Neuronal stem cell (in vitro differentiated cells): ENCODE measurements around the gene MAS1.
"Not testable (repeated sequence)": the region's sequence is repeated elsewhere in the genome, so short reads cannot be mapped to it uniquely, and the experiment has no call there.

ENCODE experiments used
- DNase-seq: peaks from one replicate; pipeline ENCODE4 v3.0.0-alpha.2; 2013; ENCODE audit warnings: low spot score
- H2AFZ ChIP-seq: one replicate; pipeline ENCODE4 v1.6.1; 2013; ENCODE audit warnings: mild to moderate bottlenecking, low read length, inconsistent platforms
- H2AK5ac ChIP-seq: 2 replicates; pipeline ENCODE4 v1.6.1; 2013; ENCODE audit warnings: low read depth, mild to moderate bottlenecking, inconsistent platforms, low read length, moderate library complexity, mixed read lengths
- H2BK120ac ChIP-seq: 2 replicates; pipeline ENCODE4 v1.6.1; 2013; ENCODE audit warnings: low read depth, mild to moderate bottlenecking, inconsistent platforms, low read length, moderate library complexity, mixed read lengths
- H2BK12ac ChIP-seq: one replicate; pipeline ENCODE4 v1.6.1; 2013; ENCODE audit warnings: low read length, inconsistent platforms
- H2BK15ac ChIP-seq: 2 replicates; pipeline ENCODE4 v1.6.1; 2013; ENCODE audit warnings: mild to moderate bottlenecking, low read length, inconsistent platforms, mixed read lengths
- H2BK5ac ChIP-seq: one replicate; pipeline ENCODE4 v1.6.1; 2013; ENCODE audit warnings: inconsistent platforms, mild to moderate bottlenecking, low read length, moderate library complexity
- H3K14ac ChIP-seq: one replicate; pipeline ENCODE4 v1.6.1; 2013; ENCODE audit warnings: low read length, inconsistent platforms
- H3K18ac ChIP-seq: 2 replicates; pipeline ENCODE4 v1.6.1; 2013; ENCODE audit warnings: low read length, inconsistent platforms
- H3K23ac ChIP-seq: 2 replicates; pipeline ENCODE4 v1.6.1; 2013; ENCODE audit warnings: low read depth, mild to moderate bottlenecking, mixed read lengths, low read length, inconsistent platforms; ENCODE audit not compliant: poor library complexity
- H3K27ac ChIP-seq: replicated peaks from 3 replicates; pipeline ENCODE4 v1.5.1; 2013; ENCODE audit warnings: low read length, inconsistent platforms
- H3K27me3 ChIP-seq, 3 experiments: 2 replicates each; pipeline ENCODE4 v1.6.1; 2013; ENCODE audit warnings: low read length in 3 of 3, mild to moderate bottlenecking in 2 of 3, inconsistent platforms in 1 of 3, low read depth in 1 of 3, mixed read lengths in 1 of 3, moderate library complexity in 1 of 3; ENCODE audit not compliant: control insufficient read depth in 3 of 3, insufficient read depth in 3 of 3
- H3K36me3 ChIP-seq, 2 donors: replicated peaks in 1 of 2; 2 replicates each; pipeline ENCODE4 v1.6.1; 2013; ENCODE audit warnings: low read length in 2 of 2; ENCODE audit not compliant: control insufficient read depth in 2 of 2, insufficient read depth in 2 of 2
- H3K4ac ChIP-seq: 2 replicates; pipeline ENCODE4 v1.6.1; 2013; ENCODE audit warnings: inconsistent platforms, mild to moderate bottlenecking, low read length, moderate library complexity
- H3K4me1 ChIP-seq, 2 donors: 1 replicate in 1 of 2; 2 replicates in 1 of 2; pipeline ENCODE4 v1.6.1; 2013; ENCODE audit warnings: low read length in 2 of 2, low read depth in 1 of 2; ENCODE audit not compliant: control insufficient read depth in 2 of 2, insufficient read depth in 1 of 2
- H3K4me2 ChIP-seq: one replicate; pipeline ENCODE4 v1.6.1; 2013; ENCODE audit warnings: mild to moderate bottlenecking, low read length, inconsistent platforms; ENCODE audit not compliant: insufficient read depth, poor library complexity, severe bottlenecking
- H3K4me3 ChIP-seq, 2 donors: 2 replicates each; pipeline ENCODE4 v1.5.1; 2013; ENCODE audit warnings: low read length in 2 of 2, mild to moderate bottlenecking in 2 of 2, inconsistent platforms in 1 of 2, moderate library complexity in 1 of 2
- H3K79me1 ChIP-seq: one replicate; pipeline ENCODE4 v1.6.1; 2013; ENCODE audit warnings: low read depth, mild to moderate bottlenecking, inconsistent platforms, low read length, moderate library complexity
- H3K9ac ChIP-seq: one replicate; pipeline ENCODE4 v1.6.1; 2013; ENCODE audit warnings: mild to moderate bottlenecking, low read depth, low read length, inconsistent platforms; ENCODE audit not compliant: poor library complexity
- H3K9me3 ChIP-seq, 2 donors: replicated peaks in 1 of 2; 2 replicates each; pipeline versions ENCODE3 to v1.6.1; 2013; ENCODE audit warnings: low read length in 2 of 2, mild to moderate bottlenecking in 2 of 2, inconsistent platforms in 1 of 2, low read depth in 1 of 2, mixed read lengths in 1 of 2, moderate library complexity in 1 of 2; ENCODE audit not compliant: control insufficient read depth in 2 of 2, insufficient read depth in 1 of 2
- H4K8ac ChIP-seq: one replicate; pipeline ENCODE4 v1.6.1; 2013; ENCODE audit warnings: low read depth, mild to moderate bottlenecking, inconsistent platforms, low read length, moderate library complexity
- H4K91ac ChIP-seq: one replicate; pipeline ENCODE4 v1.6.1; 2013; ENCODE audit warnings: low read length, low read depth, mild to moderate bottlenecking, inconsistent platforms; ENCODE audit not compliant: poor library complexity
- WGBS, 2 donors: extraction: QIAGEN DNeasy Blood & Tissue Kit; methylation state at CpG; one replicate each; pipeline ENCODE4 v1.1.7; 2013; ENCODE audit warnings: missing lambda C conversion rate in 2 of 2, mixed read lengths in 1 of 2; ENCODE audit not compliant: insufficient read length in 2 of 2, insufficient replicate concordance in 1 of 2; ENCODE audit errors: extremely low coverage in 2 of 2; 5-methylcytosine and 5-hydroxymethylcytosine counted together

MAS1 gene

DNA sequence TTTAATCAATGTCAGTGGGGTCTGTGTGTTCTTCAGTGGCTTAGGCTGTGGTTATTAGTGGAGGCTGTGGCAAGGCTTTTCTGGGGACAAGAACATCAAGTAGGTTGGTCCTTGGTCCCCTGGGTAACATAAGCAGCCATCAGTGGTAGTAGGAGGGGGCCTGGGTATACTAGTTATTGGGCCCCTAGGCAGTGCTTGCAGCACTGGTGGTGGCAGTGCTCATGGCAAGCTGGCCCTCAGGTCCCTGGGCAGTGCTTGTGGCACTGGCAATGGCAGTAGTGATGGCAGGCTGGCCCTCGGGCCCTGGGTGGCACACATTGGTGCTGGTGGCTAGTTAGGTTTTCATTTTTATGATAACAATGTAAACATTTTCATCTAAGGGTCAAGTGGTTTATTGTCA is 32.5 kb upstream of the MAS1 start:
- no CpG with 5 or more reads among the region's 1 CpG for WGBS, 2 donors

DNA sequence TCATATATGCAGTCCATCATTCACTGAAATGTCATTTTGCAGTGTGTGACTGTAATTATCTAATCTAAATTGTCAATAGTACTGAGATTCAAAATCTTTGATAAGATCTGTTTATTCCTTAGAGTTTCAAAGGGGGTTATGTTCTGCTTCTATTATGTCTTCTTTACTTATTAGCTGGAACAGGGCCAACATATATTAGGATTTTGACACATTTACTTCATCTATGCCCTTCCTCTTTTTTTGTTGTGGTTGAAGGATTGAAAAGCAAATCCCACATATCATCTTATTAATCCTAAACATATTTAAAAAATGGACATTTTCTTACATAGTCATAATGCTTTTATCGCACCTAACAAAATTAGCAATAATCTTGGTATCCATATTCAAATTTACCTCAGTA is 30.3 kb upstream of the MAS1 start:
- H4K8ac ChIP-seq, result no peak overlapping the region
- no peak overlapping the region for H4K91ac ChIP-seq
- H3K23ac ChIP-seq, result no peak overlapping the region
- peaks cover 0 to under 1% (median 0%) of the 10 kb centered on the region in 3 experiments for H3K27me3 ChIP-seq
- H2AK5ac ChIP-seq, result no peak overlapping the region
- no peak overlapping the region for H3K27ac ChIP-seq
- no peaks in the 10 kb centered on the region for H3K4me1 ChIP-seq
- no peak overlapping the region for H2BK12ac ChIP-seq
- no peak overlapping the region for H3K4ac ChIP-seq
- peaks cover 0 to 2% of the 10 kb centered on the region in 2 donors for H3K9me3 ChIP-seq
- no peaks in the 10 kb centered on the region for H3K79me1 ChIP-seq
- no peak overlapping the region for H3K18ac ChIP-seq
- no peak overlapping the region for H3K4me3 ChIP-seq
- no peak overlapping the region for H3K4me2 ChIP-seq
- no CpG with 5 or more reads among the region's 1 CpG for WGBS, 2 donors
- no peak overlapping the region for H2BK5ac ChIP-seq
- no peak overlapping the region for H2BK15ac ChIP-seq
- H3K14ac ChIP-seq, result no peak overlapping the region
- no peak for DNase-seq
- no peak overlapping the region for H3K9ac ChIP-seq
- H3K36me3 ChIP-seq, result no peaks in the 10 kb centered on the region
- no peak overlapping the region for H2AFZ ChIP-seq
- H2BK120ac ChIP-seq, result no peak overlapping the region

More for the DNA sequence above, 32.5 kb upstream of the MAS1 start:
- Histone ChIP-seq H3K4me2 (no peak overlapping the region), H2BK12ac (no peak overlapping the region), H3K79me1 (peaks cover 2% of the 10 kb centered on the region), H3K4me3 (no peak overlapping the region), H3K27me3 (no peaks in the 10 kb centered on the region), H3K23ac (no peak overlapping the region), H2AK5ac (no peak overlapping the region), H3K18ac (no peak overlapping the region), H4K8ac (no peak overlapping the region), H2BK120ac (no peak overlapping the region), H3K4ac (no peak overlapping the region), H3K36me3 (no peaks in the 10 kb centered on the region), H3K9me3 (peaks cover 0 to 2% of the 10 kb centered on the region in 2 donors), H3K4me1 (no peaks in the 10 kb centered on the region), H2BK15ac (no peak overlapping the region), H2AFZ (no peak overlapping the region), H2BK5ac (no peak overlapping the region), H3K27ac (no peak overlapping the region), H4K91ac (no peak overlapping the region), H3K14ac (no peak overlapping the region), H3K9ac (no peak overlapping the region)
- DNase-seq, result no peak

DNA sequence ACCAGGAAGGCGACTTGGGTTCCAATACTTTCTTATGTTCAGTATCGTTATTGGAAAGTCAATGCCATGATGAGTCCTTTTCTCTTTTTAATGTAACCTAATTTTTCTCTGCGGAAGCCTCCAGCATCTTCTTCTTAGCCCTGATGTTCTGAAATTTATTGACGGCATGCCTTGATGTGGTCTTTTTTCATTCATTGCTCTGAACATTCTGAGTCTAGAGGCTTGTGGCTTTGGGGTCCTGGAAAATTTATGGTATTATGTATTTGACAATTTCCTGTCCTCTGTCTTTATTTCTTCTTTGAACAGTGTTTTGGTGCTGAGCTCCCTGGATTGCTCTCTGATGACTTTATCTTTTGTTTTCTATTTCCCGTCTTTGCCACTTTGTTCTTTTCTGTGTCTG is 28.7 kb upstream of the MAS1 start:
- Histone ChIP-seq H2AFZ (no peak overlapping the region), H3K18ac (no peak overlapping the region), H4K91ac (no peak overlapping the region), H3K4me1 (no peaks in the 10 kb centered on the region), H3K79me1 (no peaks in the 10 kb centered on the region), H2AK5ac (no peak overlapping the region), H3K27me3 (peaks cover 0 to 2% (median 0%) of the 10 kb centered on the region in 3 experiments), H3K27ac (no peak overlapping the region), H3K9me3 (peaks cover 0 to 2% of the 10 kb centered on the region in 2 donors), H3K4ac (no peak overlapping the region), H3K23ac (no peak overlapping the region), H3K4me3 (no peak overlapping the region), H2BK120ac (no peak overlapping the region), H4K8ac (no peak overlapping the region), H2BK12ac (no peak overlapping the region), H3K14ac (no peak overlapping the region), H2BK15ac (no peak overlapping the region), H3K9ac (no peak overlapping the region), H2BK5ac (no peak overlapping the region), H3K36me3 (no peaks in the 10 kb centered on the region), H3K4me2 (no peak overlapping the region)
- WGBS, 2 donors, result no CpG with 5 or more reads among the region's 5 CpGs
- no peak for DNase-seq

DNA sequence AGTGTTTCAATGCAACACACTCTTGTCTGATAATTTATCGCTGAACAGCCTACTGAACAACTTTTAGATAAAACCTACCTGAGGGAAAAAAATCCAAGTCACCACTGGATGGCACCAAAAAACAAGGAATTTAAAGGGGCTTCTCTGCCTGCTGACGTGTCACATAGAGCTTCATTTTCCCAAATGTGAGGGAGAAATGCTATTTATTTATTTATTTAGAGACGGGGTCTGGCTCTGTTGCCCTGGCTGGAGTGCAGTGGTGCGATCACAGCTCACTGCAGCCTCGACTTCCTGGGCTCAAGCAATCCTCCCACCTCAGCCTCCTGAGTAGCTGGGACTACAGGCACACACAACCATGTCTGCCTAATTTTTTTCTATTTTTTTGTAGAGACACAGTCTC is 27.4 kb upstream of the MAS1 start:
- not testable (repeated sequence) for H4K8ac ChIP-seq, H3K27ac ChIP-seq, H3K4me1 ChIP-seq, H2BK12ac ChIP-seq, H3K36me3 ChIP-seq, H3K18ac ChIP-seq, H3K79me1 ChIP-seq, H3K23ac ChIP-seq, H2BK120ac ChIP-seq, H2AFZ ChIP-seq, H3K14ac ChIP-seq, H3K9me3 ChIP-seq, H3K4me3 ChIP-seq, H3K27me3 ChIP-seq, H2BK15ac ChIP-seq, H3K4me2 ChIP-seq, H4K91ac ChIP-seq, H2BK5ac ChIP-seq, H3K9ac ChIP-seq, H2AK5ac ChIP-seq, H3K4ac ChIP-seq
- DNase-seq, result peak; percentile 48
- WGBS, 2 donors, result no CpG with 5 or more reads among the region's 5 CpGs
